Fibroblast of gingiva (primary cell): ENCODE data around the gene MPHOSPH9.
"Not testable (repeated sequence)": the region's sequence is repeated elsewhere in the genome, so short reads cannot be mapped to it uniquely, and the experiment has no call there.

Experiments
- DNase-seq: peaks from one replicate; pipeline ENCODE4 v3.0.0-alpha.2; 2011; ENCODE audit warnings: low read depth

The MPHOSPH9 gene

DNA sequence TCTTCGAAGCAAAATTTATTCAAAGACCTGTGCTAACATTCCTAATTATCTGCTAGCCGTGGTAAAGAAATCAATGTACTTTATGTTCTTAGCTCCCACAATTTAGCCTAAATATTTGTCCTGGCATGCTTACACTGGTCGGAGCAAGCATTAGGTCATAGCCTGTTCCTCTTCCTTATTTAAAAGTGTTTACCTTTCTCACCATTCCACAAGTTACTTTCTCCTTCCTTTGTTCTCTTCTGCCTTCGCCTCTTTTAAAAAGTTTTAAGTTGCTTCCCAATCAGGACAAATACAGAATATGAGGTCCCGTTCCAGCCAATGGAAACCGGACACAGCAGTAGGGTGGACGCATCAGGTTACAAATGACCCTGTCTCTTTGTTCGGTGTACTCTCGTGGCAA is 27.1 kb upstream of the MPHOSPH9 start:
- DNase-seq, result no peak

DNA sequence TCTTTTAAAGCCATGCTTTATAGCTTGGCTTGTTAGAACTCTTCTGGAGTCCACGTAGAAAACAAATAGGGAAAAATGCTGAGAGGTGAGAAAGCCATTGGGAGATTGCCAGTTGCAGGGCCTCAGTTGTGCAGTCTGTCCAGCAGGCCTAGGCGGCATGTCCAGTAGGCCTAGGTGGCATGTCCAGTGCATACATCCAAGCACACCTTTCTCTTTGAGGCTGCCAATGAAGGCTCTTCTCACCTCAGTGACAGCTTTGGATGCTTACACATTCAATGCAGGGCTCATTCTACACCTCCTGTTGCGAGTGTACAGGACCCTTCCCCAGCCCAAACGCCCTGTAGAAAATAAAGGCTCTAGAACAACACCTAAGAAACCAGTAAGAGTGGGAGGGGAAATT is 25.7 kb upstream of the MPHOSPH9 start:
- DNase-seq, result no peak

DNA sequence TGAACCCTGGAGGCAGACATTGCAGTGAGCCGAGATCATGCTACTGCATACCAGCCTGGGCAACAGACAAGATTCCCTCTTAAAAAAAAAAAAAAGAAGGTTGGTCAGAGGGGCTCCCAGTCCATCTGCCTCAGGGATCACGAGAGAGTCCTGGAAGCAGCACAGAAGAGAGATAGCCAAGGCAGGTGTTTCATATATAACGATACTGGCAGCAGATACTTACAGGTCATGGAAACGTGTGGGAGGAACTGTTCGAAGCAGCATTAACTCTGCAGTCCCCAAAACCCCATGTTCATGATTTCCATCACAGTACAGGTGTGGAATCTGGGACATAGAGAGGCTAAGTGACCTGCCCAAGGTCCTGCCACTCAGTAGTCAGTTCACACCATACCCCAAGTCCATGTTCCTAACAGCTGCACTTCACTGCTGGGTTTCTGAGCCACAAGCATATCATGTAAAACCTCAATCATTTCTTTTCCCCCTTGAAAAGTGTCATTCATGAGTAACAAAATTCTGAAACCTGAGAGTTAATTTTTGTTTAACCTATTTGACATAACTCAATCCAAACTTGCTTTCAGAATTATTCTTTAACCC is 22.0 kb upstream of the MPHOSPH9 start:
- no peak for DNase-seq

DNA sequence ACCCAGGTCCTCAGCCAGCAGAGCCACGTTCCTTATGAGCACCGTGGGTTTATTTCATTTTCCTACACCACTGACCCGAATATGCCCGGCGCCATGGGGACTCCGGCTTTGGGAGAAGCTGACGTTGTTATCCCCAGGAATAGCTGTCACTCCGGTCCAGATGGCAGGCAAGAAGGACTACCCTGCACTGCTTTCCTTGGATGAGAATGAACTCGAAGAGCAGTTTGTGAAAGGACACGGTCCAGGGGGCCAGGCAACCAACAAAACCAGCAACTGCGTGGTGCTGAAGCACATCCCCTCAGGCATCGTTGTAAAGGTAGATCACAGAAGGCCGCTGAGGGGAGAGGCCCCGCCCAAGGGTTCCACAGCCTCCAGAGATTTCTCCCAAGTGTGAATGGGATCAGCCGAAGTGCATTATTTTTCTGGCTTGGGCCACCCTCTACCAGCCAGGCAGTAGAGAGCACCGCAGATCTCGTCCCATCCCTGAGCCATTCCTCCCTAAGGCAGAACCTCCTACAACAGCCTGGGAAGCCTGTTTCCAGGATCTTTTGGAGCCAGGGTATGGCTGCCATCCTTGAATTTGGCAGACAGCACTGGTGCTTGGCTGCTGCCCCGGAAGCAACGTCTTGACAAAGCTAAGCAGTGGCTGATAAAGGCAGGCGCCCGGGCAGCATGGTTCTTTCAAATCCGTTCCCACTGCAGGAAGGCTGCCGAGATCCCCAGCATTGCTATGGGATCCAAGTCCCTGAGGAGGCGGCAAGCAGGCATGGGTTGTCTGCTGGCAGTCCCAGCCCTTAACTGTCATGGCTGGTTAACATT is 20.9 kb upstream of the MPHOSPH9 start:
- no peak for DNase-seq

DNA sequence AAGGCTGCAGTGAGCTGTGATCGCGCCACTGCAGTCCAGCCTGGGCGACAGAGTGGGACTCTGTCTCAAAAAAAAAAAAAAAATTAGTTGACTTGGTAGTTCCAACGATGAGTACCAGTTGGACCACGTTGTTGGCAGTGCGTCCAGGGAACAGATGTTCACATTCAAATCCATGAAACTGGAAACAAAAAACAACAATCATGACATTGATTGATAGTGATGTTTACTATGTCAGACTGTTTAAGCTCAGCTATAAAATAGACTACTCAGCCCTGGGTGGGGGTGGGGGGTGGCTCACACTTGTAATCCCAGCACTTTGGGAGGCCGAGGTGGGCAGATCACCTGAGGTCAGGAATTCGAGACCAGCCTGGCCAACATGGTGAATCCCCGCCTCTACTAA is 19.4 kb upstream of the MPHOSPH9 start:
- not testable (repeated sequence) for DNase-seq

DNA sequence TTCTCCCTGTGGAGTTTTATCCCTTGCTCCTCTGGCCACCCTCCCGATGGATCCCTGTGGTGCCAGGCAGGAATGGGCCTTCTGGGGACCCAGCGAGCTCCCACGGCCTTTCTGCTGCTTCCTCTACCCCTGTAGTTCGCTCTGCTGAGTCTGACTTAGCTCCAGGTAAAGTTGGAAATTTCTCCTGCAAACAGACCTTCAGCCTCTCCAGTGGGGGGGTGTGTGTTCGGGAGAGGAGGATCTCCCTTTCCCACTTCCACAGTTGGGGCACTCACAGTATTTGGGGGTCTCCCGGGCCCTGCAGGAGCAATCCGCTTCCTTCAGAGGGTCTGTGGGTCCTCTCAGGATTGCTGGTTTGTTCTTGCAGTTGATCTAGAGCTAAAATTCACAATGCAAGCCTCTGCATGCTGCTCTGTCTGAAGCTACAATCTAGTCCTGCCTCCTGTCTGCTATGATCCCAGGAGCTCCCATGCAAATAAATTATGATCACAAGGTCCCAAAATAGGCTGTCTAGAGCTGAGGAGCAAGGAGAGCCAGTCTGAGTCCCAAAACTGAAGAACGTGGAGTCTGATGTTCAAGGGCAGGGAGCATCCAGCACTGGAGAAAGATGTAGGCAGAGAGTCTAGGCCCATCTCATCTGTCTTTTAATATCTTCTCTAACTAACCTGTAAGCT is 18.6 kb upstream of the MPHOSPH9 start:
- no peak for DNase-seq

DNA sequence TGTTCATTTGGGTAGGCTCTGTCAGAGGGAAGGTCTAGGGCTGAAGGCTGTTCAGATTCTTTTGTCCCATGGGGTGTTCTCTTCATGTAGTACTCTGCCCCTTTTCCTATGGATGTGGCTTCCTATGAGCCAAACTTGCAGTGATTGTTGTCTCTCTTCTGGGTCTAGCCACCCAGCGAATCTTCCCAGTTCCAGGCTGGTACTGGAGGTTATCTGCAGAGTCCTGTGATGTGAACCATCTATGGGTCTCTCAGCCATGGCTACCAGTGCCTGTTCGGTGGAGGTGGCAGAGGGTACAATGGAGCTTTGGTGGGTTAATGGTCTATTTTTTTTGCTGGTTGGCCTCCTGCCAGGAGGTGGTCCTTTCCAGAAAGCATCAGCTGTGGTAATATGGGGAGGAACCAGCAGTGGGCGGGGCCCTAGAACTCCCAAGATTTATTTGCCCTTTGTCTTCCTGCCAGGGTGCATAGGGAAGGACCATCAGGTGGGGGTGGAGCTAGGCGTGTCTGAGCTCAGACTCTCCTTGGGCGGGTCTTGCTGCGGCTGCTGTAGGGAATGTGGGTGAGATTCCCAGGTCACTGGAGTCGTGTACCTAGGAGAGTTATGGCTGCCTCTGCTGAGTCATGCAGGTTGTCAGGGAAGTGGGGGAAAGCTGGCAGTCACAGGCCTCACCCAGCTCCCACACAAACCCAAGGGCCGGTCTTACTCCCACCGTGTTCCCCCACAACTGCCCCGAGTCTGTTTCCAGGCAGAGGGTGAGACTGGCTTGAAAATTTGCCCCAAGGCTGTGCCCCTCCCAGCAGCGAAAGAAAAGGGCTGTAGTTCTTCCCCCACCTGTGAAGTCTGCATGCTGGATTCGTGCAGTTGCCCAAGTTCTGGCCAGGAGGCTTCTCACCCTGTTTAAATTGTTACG is 17.8 kb upstream of the MPHOSPH9 start:
- DNase-seq, result no peak

DNA sequence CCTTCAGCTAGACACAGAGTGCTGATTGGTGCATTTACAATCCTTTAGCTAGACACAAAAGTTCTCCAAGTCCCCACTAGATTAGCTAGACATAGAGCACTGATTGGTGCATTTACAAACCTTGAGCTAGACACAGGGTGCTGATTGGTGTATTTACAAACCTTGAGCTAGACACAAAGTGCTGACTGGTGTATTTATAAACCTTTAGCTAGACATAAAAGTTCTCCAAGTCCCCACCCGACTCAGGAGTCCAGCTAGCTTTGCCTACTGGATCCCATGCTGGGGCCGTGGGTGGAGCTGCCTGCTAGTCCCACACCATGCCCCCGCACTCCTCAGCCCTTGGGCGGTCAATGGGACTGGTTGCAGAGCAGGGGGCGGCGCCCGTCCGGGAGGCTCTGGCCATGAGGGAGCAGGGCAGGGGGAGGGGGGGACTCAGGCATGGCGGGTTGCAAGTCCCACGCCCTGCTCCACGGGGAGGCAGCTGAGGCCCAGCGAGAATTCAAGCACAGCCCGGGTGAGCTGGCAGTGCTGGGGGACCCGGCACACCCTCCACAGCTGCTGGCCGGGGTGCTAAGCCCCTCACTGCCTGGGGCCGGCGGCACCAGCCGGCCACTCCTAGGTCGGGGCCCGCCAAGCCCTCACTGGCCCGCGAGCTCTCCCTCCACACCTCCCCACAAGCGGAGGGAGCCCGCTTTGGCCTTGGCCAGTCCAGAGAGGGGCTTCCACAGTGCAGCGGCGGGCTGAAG is 16.2 kb upstream of the MPHOSPH9 start:
- DNase-seq, result not testable (repeated sequence)

DNA sequence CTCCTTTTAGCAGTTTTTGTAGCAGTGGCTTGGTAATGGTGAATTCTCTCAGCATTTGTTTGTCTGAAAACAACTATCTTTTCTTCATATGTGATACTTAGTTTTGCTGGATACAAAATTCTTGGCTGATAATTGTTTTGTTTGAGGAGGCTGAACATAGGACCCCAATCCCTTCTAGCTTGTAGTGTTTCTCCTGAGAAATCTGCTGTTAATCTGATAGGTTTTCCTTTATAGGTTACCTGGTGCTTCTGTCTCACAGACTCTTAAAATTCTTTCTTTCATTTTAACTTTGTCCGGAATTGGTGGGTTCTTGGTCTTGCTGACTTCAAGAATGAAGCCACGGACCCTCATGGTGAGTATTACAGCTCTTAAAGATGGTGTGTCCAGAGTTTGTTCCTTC is 15.2 kb upstream of the MPHOSPH9 start:
- not testable (repeated sequence) for DNase-seq

DNA sequence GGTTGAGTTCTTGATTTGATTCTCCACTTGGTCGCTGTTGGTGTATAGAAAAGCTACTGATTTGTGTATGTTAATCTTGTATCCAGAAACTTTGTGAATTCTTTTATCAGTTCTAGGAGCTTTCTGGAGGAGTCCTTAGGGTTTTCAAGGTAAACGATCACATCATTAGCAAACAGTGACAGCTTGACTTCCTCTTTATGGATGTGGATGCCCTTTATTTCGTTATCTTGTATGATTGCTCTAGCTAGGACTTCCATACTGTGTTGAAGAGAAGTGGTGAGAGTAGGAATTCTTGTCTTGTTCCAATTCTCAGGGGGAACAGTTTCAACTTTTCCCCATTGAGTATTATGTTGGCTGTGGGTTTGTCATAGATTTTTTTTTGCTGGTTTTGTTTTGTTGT is 12.7 kb upstream of the MPHOSPH9 start:
- DNase-seq, result no peak

DNA sequence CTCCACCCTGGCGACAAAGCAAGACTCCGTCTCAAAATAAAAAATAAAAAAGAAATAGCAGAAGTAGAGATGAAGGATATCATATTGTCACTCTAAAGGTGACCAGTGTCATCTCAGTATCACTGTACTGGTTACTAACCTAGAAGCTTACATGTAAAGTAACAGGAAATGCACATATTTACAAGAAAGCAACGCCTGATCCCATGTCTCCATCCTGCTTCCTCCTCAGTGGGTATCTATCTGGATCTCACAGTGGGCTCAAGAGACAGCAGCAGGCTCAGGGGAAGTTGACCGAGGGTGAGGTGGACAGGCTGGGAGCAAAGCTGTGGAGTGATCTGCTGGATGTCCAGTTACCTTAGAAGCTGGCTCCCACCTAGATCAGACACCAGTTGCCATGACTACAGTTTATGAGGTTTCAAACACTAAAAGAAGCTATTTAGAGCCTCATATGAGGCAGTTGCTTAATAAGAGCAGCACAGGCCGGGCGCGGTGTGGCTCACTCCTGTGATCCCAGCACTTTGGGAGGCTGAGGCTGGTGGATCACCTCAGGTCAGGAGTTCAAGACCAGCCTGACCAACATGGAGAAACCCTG is 10.8 kb upstream of the MPHOSPH9 start:
- DNase-seq, result no peak

DNA sequence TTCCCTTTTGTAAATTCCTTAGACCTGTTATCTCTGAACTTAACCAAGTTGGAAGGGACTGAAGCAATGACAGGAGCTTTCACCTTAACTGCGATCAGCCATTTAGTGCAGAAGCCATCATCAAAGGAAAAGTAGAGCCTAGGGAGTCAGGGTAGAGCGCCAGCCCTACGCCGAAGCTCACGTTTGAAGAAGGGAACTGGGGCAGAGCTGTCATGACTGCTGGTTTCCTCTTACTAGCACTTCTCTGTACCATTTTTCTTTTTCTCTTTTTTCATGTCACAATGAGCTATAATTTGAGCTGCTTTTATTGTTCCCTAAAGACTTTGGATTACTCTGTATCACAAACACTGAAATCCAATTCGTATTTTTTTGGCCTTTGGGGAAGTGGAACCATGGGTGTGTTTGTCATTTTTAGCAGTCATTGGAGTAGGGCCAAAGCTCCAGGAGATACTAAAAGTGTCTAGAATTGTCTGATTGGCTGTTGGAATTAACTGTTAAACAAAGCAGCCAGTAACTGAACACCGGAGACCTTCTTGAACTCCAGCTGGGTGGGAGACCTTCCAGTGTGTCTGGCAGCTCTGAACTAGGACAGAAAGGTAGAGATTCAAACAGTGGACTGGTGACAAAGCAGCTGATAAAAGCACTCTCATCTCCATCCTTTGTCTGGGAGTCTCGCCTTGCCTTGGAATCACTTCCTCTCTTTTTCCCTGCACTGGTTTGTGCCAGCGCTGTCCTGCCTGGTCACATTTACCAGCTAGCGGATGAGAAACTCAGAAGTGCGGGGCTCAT is 9.4 kb upstream of the MPHOSPH9 start:
- DNase-seq, result no peak

DNA sequence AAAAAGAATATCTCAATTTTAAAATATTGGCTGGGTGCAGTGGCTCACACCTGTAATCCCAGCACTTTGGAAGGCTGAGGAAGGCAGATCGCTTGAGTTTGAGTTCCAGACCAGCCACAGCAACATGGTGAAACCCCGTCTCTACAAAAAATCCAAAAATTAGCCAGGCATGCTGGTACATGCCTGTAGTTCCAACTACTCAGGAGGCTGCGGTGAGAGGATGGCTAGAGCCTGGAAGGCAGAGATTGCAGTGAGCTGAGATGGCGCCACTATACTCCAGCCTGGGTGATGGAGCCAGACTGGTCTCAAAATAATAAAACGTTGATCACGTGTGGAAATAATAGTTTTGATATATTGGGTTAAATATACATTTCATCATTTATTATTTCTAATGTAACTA is 6.0 kb upstream of the MPHOSPH9 start:
- DNase-seq, result no peak

DNA sequence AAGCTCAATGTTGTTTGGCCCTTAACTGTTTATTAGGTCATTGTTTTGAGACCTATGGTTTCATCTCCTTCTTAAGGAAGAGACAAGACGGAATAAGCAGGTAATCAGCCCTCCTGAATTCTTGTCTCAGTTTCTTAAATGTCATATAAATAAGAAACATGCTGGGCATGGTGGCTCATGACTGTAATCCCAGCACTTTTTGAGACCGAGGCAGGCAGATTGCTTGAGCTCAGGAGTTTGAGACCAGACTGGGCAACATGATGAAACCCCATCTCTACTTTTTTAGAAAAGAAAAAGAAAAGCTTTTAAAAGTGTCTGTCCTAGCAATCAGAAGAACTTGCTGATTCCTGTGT is 5.4 kb upstream of the MPHOSPH9 start:
- DNase-seq, result no peak

DNA sequence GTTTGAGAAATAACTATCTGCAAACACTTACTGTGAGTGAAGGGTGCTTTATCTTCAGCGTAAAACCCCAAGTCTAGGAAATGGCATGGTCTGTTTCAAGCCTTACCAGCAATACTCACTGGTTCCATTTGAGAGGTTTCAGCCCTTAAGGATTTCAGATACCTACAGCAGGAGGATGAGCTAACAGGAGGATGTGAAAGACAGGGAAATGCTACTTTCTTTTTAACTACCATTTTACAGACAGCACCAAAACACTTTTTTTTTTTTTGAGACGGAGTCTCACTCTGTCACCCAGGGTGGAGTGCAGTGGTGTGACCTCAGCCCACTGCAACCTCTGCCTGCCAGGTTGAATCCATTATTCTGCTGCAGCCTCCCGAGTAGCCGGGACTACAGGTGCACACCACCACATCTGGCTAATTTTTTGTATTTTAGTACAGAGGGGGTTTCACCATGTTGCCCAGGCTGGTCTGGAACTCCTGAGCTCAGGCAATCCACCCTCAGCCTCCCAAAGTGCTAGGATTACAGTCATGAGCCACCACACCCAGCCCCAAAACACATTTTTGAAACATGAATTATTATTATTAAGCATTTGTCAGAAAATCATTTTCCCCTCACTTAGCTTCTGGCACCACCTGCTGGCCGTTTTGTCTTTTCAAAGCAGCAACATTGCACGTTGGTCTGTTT is 4.8 kb upstream of the MPHOSPH9 start:
- peak; percentile 63 for DNase-seq

DNA sequence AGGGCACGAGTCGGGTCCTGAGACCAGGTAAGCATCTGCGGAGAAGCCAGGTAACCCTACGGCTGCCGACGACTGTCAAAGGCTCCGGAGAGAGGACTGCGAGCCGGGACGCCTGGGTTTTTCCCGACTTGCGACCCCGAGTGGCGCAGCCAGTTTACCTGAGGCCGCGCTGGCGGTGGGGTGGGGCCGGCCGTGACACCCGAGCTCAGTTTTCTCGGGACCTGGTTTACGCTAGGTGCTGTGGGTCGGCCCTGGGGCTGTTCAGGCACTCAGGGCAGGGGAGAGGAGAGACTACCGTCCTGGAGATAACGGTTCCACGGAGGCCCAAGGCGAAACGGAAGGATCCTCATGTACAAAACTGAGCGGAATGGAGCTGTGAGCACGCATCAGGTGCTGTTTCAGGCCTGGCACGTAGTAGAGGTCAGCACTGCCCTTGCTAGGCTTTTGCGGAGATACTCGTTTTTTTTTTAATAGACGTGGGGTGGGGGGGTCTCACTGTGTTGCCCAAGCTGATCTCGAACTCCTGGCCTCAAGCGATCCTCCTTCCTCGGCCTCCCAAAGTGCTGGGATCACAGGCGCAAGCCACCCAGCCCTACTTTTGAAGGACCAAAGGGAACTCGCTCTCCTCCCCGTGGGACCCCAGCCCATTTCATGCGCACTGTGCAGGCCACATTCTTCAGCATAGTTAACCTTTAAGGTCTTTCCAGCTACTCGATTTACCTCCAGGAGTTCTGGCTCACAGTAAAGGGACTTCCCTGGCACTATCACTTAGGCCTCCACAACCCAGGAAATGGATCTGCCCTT is 766 bp upstream of the MPHOSPH9 start:
- DNase-seq, result no peak

DNA sequence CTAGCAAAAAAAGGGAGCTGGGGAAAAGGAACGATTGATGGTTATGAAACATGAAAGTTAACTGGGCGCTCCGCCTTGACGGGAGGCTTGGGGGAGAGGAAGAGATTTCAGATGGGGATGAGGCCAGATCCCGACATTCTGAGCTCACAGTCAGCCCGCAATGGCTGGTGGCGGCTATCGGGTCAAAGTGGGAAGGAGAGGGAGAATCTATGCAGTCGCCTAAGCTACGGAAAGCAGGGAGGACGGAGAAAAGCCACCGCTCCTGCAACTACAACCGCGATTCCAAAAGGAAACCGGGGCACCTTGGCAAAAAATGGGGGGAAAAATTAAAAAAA is 502 bp downstream of the MPHOSPH9 start:
- no peak for DNase-seq

DNA sequence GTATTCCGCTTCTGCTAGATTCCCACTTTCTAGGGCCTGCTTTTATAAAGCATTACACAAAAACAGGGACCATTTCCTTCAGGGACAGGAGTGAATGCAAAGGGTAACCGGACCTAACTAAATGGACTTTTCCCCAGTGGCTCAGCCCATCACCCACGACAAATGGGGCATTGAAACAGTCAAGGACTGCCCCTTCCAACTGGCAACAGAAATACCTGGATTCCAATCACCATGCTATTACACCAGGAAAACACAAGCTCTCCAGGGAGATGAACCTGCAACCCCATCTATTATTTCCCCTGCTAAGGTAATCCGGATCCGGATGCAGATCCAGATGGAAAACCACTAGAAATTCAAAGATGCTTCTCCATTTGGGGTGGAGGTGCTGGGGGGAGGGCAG is 1.0 kb downstream of the MPHOSPH9 start:
- no peak for DNase-seq

DNA sequence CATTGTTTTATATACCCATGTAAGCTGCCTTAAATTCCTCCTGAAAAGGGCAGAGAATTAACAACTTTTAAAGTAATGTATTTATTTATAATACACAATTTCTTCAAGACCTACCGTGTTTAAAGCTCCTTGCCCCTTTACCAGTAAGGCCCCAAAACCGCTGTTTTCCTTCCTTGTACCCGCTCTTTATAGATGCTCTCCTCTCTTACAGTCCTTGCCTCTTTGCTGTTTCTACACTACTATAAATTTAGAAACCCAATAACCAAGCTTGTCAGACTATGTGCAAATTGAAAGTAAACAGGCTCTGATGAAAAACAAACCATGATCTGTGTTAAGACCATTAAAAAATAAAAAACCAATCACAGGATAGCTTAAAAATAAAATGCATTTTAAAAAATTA is 3.9 kb downstream of the MPHOSPH9 start:
- no peak for DNase-seq
